BJ (cell line): Measurements from ENCODE around the gene SFXN4. TPM values are rescaled to one million over a fixed set of nuclear protein-coding genes. Genes with fewer than 3 reads are reported as not detected.

Source experiments
- CTCF ChIA-PET: fragments of 350-600 bp; formaldehyde crosslinking; extraction: SDS; loops from one replicate; lab custom pipeline; 2021; ENCODE audit warnings: antibody characterized with exemption, inconsistent platforms; lab: Yijun Ruan, JAX
- POLR2A ChIA-PET: fragments of 300-600 bp; sonication (Branson Sonifier 250); formaldehyde crosslinking; extraction: SDS; loops from one replicate; lab custom pipeline; 2021; ENCODE audit warnings: antibody characterized with exemption; lab: Charles Lee
- DNase-seq: peaks from one replicate; pipeline ENCODE4 v3.0.0-alpha.2; 2011; ENCODE audit warnings: low read depth
- H3K27me3 ChIP-seq: 2 replicates; pipeline ENCODE4 v1.6.0; 2011; ENCODE audit warnings: low read length; ENCODE audit not compliant: control insufficient read depth, insufficient read depth
- H3K36me3 ChIP-seq: 2 replicates; pipeline ENCODE4 v1.5.1; 2011; ENCODE audit warnings: low read length; ENCODE audit not compliant: control insufficient read depth, insufficient read depth
- H3K4me3 ChIP-seq: 2 replicates; pipeline ENCODE4 v1.5.1; 2011; ENCODE audit warnings: low read depth, mild to moderate bottlenecking, control low read depth, low read length
- CTCF ChIP-seq: IDR thresholded peaks from 2 replicates; pipeline ENCODE4 v1.5.1; 2011; ENCODE audit warnings: low read depth, mild to moderate bottlenecking, control low read depth, inconsistent platforms, low read length, moderate library complexity; ENCODE audit not compliant: insufficient read depth
- polyA plus RNA-seq: library from polyadenylated mRNA; depleted of rRNA; stranded (reverse); fragments of >200 nt; gene quantifications from 2 replicates; pipeline ENCODE4 v1.2.3, GENCODE V29; 2011

SFXN4 gene
- polyA plus RNA-seq, 1 experiment: 9.6 TPM

- H3K4me3 ChIP-seq: peak overlapping the region; percentile 91
- no peak for TF ChIP-seq CTCF
- POLR2A ChIA-PET: interaction anchor here (0.6 to 0.7 kb wide), 4 partner anchors 9 to 240 kb away, joined by 3 to 8 read pairs (median 4); no protein-coding TSS in a partner anchor
- no peaks in the 10 kb centered on the region for H3K36me3 ChIP-seq
- no peaks in the 10 kb centered on the region for H3K27me3 ChIP-seq
- CTCF ChIA-PET: interaction anchor here (0.6 to 4.6 kb wide), 31 partner anchors 8 to 333 kb away, joined by 3 to 42 read pairs (median 5); partner anchors contain the start of gene RGS10
- no peak for DNase-seq
Measured at GRCh38 chr10:119209736-119210355, 44.3 kb upstream of the SFXN4 start.

GRCh38 chr10:119209035-119209735 is 43.7 kb upstream of the SFXN4 start:
- peak; percentile 91 for TF ChIP-seq CTCF

GRCh38 chr10:119208553-119208940 is 43.0 kb upstream of the SFXN4 start:
- H3K27me3 ChIP-seq: no peaks in the 10 kb centered on the region
- H3K4me3 ChIP-seq: peak overlapping the region; percentile 91
- DNase-seq: no peak
- CTCF ChIA-PET: interaction anchor here (1.2 to 4.6 kb wide), 12 partner anchors 9 to 334 kb away, joined by 4 to 42 read pairs (median 10); partner anchors contain the start of gene RGS10
- no peak for TF ChIP-seq CTCF
- H3K36me3 ChIP-seq: no peaks in the 10 kb centered on the region
- POLR2A ChIA-PET: interaction anchor here (0.6 to 0.7 kb wide), 2 partner anchors 394 to 1273 kb away, joined by 3 to 32 read pairs; no protein-coding TSS in a partner anchor

More at GRCh38 chr10:119209035-119209735, 43.7 kb upstream of the SFXN4 start:
- peak overlapping the region; percentile 91 for H3K4me3 ChIP-seq
- no peak for DNase-seq
- no peaks in the 10 kb centered on the region for H3K27me3 ChIP-seq
- ChIA-PET CTCF (interaction anchor here (0.6 to 4.6 kb wide), 30 partner anchors 9 to 334 kb away, joined by 3 to 42 read pairs (median 5); partner anchors contain the start of gene RGS10), POLR2A (interaction anchor here (0.6 to 0.7 kb wide), 4 partner anchors 9 to 393 kb away, joined by 3 to 8 read pairs (median 3); no protein-coding TSS in a partner anchor)
- H3K36me3 ChIP-seq: no peaks in the 10 kb centered on the region

- DNase-seq: no peak
- H3K27me3 ChIP-seq: no peaks in the 10 kb centered on the region
- POLR2A ChIA-PET: interaction anchor here (0.6 to 0.7 kb wide), 2 partner anchors 66 to 1272 kb away, joined by 3 to 32 read pairs; no protein-coding TSS in a partner anchor
Measured at GRCh38 chr10:119207713-119208552, 42.4 kb upstream of the SFXN4 start.

More at GRCh38 chr10:119207713-119208552, 42.4 kb upstream of the SFXN4 start:
- Histone ChIP-seq H3K4me3 (peak overlapping the region; percentile 91), H3K36me3 (no peaks in the 10 kb centered on the region)
- CTCF ChIA-PET: interaction anchor here (0.6 to 5.9 kb wide), 42 partner anchors 8 to 714 kb away, joined by 3 to 65 read pairs (median 8); partner anchors contain the start of gene RGS10
- no peak for TF ChIP-seq CTCF
